ENCODE data around the gene MRPL34. TPM values are rescaled to one million over a fixed set of nuclear protein-coding genes. Genes with fewer than 3 reads are reported as not detected.
A peak's percentile ranks its signal among the peaks of the same experiment; 100 is the strongest.

Gene MRPL34
- total RNA-seq, 1 experiment from 2014 or later: 121 TPM

DNA sequence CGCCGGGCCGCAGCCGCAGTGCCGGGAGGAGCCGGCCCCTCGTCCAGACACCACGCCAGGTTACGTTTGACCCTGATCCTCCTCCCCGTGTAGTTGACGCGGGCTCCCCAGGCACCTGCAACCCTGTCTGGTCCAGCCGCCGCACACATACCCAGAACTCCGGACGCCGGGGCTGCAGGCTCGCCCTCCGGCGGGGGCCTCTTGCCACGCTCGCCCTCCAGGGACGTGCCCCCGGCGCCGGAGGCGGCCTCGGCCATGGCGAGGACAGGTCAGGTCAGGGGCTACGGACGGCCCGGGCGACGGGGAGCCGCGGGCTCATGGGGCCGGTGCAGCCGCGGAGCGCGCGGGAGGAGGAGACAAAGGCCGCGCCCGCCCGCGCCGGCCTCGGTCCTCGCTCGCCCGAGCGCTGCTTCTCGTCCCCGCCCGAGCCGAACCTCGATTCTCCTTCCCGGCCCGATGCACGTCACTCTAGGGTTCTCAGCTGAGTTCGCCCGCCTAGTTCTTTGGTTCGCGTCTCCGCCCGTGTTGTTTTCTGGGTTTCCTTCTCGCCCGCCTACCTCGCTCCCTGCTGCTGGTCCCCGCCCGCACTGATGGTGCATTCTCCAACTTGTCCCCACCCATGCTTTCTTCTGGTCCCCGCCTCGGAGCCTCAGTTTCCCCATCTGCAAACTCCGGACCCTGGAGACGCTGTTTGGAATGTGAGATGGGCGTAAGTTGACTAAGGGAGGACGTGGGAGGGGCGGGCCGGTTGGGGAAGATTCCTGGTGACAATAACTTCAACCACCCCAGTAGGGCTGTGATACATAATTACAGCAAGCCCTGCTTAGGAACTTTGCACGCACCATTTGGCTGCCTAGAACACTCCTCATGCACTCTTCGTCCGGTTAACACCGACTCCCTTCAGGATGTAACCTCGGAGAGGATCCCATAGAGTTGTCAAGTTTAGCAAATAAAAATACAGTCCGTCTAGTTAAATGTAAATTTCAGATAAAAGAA, 29.0 kb downstream of the MRPL34 start, which contains the start of gene ANO8:
Gene ANO8, minus strand, starts transcription at position 442 of the 996 bp plus-strand sequence. Its CDS starts 185 bp downstream, at position 257.
- H3K27me3 ChIP-seq (ENCODE audit: control insufficient read depth, insufficient read depth, low read length): peaks cover 3% of the 10 kb centered on the region; the same call in 1 of the 2 replicates

DNA sequence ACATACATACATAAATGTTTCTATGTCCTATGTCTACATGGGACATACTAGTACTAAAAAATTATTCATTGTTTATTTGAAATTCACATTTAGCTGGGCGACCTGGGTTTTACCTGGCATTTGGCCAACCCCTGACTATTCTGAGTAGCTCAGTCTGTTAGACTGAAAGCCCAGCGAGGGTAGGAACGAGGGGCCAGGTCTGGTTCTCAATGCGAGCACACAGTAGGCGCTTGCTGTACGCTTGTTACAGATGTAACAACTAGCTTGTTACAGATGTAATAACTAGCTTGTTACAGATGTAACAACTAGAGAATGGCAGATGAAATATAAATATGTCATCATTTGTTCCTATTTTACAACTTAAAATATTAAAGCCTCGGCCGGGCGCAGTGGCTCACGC, 29.9 kb downstream of the MRPL34 start:
- H3K27me3 ChIP-seq (ENCODE audit: control insufficient read depth, insufficient read depth, low read length): no peaks in the 10 kb centered on the region; the same call in 1 of the 2 replicates
- H3K36me3 ChIP-seq (replicated peaks; ENCODE audit: control insufficient read depth, insufficient read depth, low read length): no peaks in the 10 kb centered on the region; the same call in 1 of the 2 replicates
- H3K4me3 ChIP-seq (ENCODE audit: insufficient read depth, low read depth, low read length): no peak overlapping the region
- DNase-seq: no peak

More for the DNA sequence above, 29.0 kb downstream of the MRPL34 start, which contains the start of gene ANO8:
- DNase-seq: peak; percentile 95
- Histone ChIP-seq H3K36me3 (replicated peaks; ENCODE audit: control insufficient read depth, insufficient read depth, low read length) (no peaks in the 10 kb centered on the region; the same call in 1 of the 2 replicates), H3K4me3 (ENCODE audit: insufficient read depth, low read depth, low read length) (peak within 1 kb of the TSS; percentile 80)

DNA sequence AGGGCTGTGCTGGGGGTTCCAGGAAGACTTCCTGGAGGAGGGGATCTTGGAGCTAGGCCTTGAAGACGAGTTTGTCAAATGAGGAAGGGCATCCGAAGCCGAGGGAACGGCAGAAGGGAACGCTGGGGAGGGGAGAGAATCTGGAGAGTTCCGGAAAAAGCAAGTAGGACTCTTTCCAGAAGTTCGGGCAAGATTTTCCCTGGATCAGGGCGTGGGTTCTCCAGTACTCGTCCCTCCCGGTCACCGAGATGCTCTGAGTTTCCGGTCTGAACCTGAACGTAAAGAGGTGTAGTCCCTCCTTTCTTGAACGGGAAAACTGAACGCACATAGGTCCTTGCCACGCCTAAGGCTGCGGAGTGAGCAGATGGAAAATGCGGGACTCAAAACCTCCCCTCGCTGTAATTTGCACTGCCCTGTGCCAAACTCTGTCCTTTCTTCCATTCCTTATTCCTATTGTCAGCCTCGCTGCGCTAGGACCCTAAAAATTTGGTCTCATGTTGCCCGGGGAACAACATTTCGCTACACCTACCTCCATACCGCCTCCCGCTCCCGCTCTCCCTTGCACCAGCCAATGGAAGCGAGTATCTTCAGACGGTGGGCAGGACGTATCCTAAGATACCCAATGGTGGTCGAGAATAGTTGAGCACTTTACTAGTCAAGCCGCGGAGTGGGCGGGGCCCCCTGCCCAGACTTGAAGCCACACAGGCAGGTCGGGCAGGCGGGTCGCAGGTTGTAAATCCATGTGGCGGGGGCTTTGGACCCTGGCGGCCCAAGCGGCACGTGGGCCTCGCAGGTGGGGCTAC, 31.4 kb downstream of the MRPL34 start, which contains the start of gene GTPBP3:
Gene GTPBP3, plus strand, starts transcription at position 682 of the 803 bp plus-strand sequence. Its CDS starts 59 bp downstream, at position 741.
- DNase-seq: peak; percentile 96
- Histone ChIP-seq H3K27me3 (ENCODE audit: control insufficient read depth, insufficient read depth, low read length) (no peaks in the 10 kb centered on the region), H3K36me3 (replicated peaks; ENCODE audit: control insufficient read depth, insufficient read depth, low read length) (peaks cover 4% of the 10 kb centered on the region), H3K4me3 (ENCODE audit: insufficient read depth, low read depth, low read length) (peak within 1 kb of the TSS; percentile 93)

GRCh38 chr19:17337675-17338432, 32.2 kb downstream of the MRPL34 start:
- H3K36me3 ChIP-seq (replicated peaks; ENCODE audit: control insufficient read depth, insufficient read depth, low read length): peaks cover 4% of the 10 kb centered on the region
- no peaks in the 10 kb centered on the region for H3K27me3 ChIP-seq (ENCODE audit: control insufficient read depth, insufficient read depth, low read length)
- DNase-seq: peak; percentile 84
- H3K4me3 ChIP-seq (ENCODE audit: insufficient read depth, low read depth, low read length): peak overlapping the region; percentile 93

DNA sequence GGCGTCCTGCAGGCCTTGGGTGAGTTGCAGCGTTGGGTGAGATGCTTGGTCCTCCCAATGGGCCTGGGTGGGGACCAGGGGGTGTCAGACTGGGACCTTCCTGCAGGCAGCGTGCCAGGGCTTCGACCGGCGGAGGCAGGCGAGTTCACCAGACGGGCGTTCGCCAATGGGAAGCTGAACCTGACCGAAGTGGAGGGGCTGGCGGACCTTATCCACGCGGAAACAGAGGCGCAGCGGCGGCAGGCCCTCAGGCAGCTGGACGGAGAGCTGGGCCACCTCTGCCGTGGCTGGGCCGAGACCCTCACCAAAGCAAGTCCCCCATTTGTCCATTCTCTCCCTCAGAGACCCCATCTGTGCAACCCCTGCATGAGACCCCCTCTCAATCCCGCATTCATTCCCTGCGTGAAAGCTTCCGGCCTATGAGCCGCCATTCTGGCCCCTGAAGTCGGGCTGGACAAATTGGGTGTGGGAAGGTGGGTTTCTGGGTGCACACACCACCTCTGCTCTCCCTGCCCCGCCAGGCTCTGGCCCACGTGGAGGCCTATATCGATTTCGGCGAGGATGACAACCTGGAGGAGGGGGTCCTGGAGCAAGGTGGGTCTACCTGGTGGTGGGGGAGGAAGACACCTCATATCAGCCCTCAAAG, 32.9 kb downstream of the MRPL34 start:
- no peak for DNase-seq
- peaks cover 4% of the 10 kb centered on the region for H3K36me3 ChIP-seq (replicated peaks; ENCODE audit: control insufficient read depth, insufficient read depth, low read length)
- H3K27me3 ChIP-seq (ENCODE audit: control insufficient read depth, insufficient read depth, low read length): no peaks in the 10 kb centered on the region
- H3K4me3 ChIP-seq (ENCODE audit: insufficient read depth, low read depth, low read length): peak overlapping the region; percentile 93

DNA sequence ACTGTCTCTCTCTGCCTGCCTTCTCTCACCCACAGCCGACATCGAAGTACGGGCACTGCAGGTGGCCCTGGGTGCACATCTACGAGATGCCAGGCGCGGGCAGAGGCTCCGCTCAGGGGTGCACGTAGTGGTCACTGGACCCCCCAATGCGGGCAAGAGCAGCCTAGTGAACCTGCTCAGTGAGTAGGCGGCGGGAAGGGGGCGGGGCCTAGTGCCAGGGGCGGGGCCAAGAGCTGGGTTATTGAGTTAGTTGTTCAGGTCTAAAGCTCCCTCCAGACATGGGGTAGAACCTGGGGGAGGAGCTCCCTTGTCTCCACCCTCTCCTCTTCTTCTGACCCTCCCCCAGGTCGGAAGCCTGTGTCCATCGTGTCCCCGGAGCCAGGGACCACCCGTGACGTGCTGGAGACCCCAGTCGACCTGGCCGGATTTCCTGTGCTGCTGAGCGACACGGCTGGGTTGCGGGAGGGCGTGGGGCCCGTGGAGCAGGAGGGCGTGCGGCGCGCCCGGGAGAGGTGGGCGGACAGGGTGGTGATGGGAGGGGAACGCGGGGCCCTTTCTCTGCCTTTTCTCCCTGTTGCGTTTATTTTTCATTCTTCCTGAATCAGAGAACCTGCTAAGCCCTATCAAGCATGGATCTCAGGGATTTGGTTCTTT, 33.5 kb downstream of the MRPL34 start:
- DNase-seq: peak; percentile 90
- H3K27me3 ChIP-seq (ENCODE audit: control insufficient read depth, insufficient read depth, low read length): no peaks in the 10 kb centered on the region
- H3K4me3 ChIP-seq (ENCODE audit: insufficient read depth, low read depth, low read length): no peak overlapping the region
- H3K36me3 ChIP-seq (replicated peaks; ENCODE audit: control insufficient read depth, insufficient read depth, low read length): peaks cover 4% of the 10 kb centered on the region

DNA sequence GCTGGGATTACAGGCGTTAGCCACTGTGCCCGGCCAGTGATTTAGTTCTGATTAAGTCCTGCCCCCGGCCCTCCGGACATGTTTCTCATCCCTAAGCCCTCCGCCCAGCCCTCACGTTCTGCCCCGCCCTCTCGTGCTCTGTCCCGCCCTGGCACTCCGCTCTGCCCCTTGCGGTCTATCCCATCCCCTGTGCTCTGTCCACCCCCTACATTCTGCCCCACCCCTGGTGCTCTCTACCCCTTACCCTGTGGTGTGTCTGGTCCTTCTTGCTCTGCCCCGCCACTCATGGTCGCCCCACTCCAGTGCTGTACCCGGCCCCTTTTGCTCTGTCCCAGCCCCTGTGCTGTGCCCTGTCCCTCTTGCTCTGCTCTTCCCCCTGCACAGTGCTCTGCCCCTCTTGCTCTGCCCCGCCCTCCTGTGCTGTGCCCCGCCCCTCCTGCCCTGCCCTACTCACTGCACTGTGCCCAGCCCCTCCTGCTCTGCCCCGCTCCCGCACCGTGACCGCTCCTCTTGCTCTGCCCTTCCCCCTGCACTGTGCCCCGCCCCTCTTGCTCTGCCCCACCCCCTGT, 34.7 kb downstream of the MRPL34 start:
- no peak overlapping the region for H3K4me3 ChIP-seq (ENCODE audit: insufficient read depth, low read depth, low read length)
- no peaks in the 10 kb centered on the region for H3K27me3 ChIP-seq (ENCODE audit: control insufficient read depth, insufficient read depth, low read length)
- H3K36me3 ChIP-seq (replicated peaks; ENCODE audit: control insufficient read depth, insufficient read depth, low read length): peaks cover 4% of the 10 kb centered on the region
- peak; percentile 91 for DNase-seq

DNA sequence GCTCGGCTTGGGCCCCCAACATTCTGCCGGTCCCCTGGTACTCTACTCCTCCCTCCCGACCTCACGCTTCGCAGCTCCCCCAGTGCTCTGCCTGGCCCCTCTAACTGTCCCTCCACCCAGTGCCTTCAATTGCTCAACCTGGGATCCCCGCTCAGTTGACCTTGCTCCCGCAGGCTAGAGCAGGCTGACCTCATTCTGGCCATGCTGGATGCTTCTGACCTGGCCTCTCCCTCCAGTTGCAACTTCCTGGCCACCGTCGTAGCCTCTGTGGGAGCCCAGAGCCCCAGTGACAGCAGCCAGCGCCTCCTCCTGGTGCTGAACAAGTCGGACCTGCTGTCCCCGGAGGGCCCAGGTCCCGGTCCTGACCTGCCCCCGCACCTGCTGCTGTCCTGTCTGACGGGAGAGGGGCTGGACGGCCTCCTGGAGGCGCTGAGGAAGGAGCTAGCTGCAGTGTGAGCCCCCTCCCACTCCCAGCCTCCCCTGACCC, 35.2 kb downstream of the MRPL34 start:
- no peak for DNase-seq
- Histone ChIP-seq H3K36me3 (replicated peaks; ENCODE audit: control insufficient read depth, insufficient read depth, low read length) (peaks cover 4% of the 10 kb centered on the region), H3K4me3 (ENCODE audit: insufficient read depth, low read depth, low read length) (no peak overlapping the region), H3K27me3 (ENCODE audit: control insufficient read depth, insufficient read depth, low read length) (no peaks in the 10 kb centered on the region)

DNA sequence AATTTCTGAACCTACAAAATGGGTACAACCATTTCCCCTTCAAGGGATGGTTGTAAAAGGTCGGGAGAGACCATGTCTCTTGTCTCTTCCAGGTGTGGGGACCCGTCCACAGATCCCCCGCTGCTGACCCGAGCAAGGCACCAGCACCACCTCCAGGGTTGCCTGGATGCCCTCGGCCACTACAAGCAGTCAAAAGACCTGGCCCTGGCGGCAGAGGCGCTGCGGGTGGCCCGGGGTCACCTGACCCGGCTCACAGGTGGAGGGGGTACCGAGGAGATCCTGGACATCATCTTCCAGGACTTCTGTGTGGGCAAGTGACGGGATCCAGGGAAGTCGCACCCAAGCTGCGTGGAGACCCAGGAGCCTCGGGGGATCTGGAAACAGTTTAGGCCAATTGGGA, 35.7 kb downstream of the MRPL34 start:
- peaks cover 4% of the 10 kb centered on the region for H3K36me3 ChIP-seq (replicated peaks; ENCODE audit: control insufficient read depth, insufficient read depth, low read length)
- H3K4me3 ChIP-seq (ENCODE audit: insufficient read depth, low read depth, low read length): no peak overlapping the region
- DNase-seq: peak; percentile 38
- H3K27me3 ChIP-seq (ENCODE audit: control insufficient read depth, insufficient read depth, low read length): no peaks in the 10 kb centered on the region

DNA sequence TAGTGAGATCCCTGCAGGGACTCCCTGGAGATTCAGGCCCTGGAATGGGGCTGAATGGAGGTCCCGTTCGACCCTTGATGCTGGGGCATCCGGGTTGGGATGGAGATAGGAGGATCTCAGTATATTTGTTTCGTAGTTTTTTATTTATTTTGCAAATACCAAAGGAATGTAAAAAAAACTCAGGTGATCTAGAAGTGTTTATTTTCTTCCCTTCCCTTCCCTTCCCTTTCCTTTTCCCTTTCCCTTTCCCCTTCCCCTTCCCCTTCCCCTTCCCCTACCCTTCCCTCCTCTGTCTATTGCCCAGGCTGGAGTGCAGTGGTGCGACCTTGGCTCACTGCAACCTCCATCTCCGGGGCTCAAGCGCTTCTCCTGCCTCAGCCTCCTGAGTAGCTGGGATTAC, 36.2 kb downstream of the MRPL34 start:
- Histone ChIP-seq H3K36me3 (replicated peaks; ENCODE audit: control insufficient read depth, insufficient read depth, low read length) (peaks cover 4% of the 10 kb centered on the region), H3K4me3 (ENCODE audit: insufficient read depth, low read depth, low read length) (no peak overlapping the region), H3K27me3 (ENCODE audit: control insufficient read depth, insufficient read depth, low read length) (no peaks in the 10 kb centered on the region)
- no peak for DNase-seq

GRCh38 chr19:17346109-17346671, 40.5 kb downstream of the MRPL34 start:
- peaks cover 4% of the 10 kb centered on the region for H3K36me3 ChIP-seq (replicated peaks; ENCODE audit: control insufficient read depth, insufficient read depth, low read length)
- H3K27me3 ChIP-seq (ENCODE audit: control insufficient read depth, insufficient read depth, low read length): no peaks in the 10 kb centered on the region
- peak; percentile 96 for DNase-seq
- no peak overlapping the region for H3K4me3 ChIP-seq (ENCODE audit: insufficient read depth, low read depth, low read length)

DNA sequence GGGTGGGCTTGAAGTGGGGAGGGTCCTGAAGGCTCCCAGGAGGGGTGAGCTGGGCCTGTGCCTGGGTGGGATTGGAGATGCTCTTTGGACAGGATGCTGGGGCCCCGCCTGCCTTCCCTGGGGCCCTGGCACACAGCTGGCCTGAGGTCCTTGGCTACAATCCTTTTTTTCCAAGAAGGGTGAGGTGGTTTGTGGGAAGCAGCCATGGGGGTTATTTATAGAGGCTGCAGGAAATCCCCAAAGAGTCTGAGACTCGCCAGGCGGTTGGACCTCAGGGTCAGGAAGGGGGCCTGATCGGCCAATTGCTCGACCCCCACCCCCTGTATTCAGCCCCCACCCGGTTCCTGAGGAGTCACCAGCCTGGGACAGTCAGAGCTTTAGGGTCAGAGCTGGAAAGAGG, 41.7 kb downstream of the MRPL34 start:
- no peak overlapping the region for H3K4me3 ChIP-seq (ENCODE audit: insufficient read depth, low read depth, low read length)
- no peaks in the 10 kb centered on the region for H3K27me3 ChIP-seq (ENCODE audit: control insufficient read depth, insufficient read depth, low read length)
- peak; percentile 39 for DNase-seq
- no peaks in the 10 kb centered on the region for H3K36me3 ChIP-seq (replicated peaks; ENCODE audit: control insufficient read depth, insufficient read depth, low read length)
